HG02759 (cell line): ENCODE data around the gene NACC2.

Experiments used
- ATAC-seq: cut with Tn5 transposase; IDR thresholded peaks from one replicate; pipeline ENCODE4 v1.9.1; 2021; ENCODE audit warnings: mild to moderate bottlenecking, moderate library complexity; ENCODE audit not compliant: unreplicated experiment

NACC2 gene

DNA sequence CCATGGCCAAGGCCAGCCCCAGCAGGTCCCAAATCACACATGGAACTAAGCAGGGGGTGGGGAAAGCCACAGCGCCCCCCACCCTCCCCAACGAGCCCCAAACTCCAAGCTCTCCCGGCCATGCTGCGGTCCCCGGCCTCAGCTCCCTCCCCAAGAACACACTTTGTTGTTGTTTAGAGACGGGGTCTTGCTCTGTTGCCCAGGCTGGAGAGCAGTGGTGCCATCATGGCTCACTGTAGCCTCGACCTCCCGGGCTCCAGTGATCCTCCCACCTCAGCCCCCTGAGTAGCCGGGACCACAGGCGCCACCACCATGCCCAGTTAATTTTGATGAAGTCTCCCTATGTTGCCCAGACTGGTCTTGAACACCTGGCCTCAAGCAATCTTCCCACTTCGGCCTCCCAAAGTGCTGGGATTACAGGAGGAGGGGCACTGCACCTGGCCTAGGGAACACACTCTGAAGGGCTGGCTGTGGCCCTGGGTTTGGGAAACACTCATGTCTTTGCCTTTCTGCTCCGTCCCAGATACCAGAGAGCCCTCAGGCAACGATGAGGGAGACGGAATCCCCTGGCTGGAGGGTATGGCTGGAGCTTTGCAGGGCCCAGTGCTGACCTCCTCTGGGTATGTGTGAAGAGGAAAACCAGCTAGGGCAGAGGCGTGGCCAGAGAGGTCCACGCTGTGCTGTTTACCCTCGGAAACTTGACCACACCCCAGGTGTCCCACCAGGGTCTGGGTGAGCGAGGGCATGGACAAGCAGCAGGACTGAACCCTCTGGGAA lies 80.8 kb downstream of the NACC2 start:
- no peak for ATAC-seq

DNA sequence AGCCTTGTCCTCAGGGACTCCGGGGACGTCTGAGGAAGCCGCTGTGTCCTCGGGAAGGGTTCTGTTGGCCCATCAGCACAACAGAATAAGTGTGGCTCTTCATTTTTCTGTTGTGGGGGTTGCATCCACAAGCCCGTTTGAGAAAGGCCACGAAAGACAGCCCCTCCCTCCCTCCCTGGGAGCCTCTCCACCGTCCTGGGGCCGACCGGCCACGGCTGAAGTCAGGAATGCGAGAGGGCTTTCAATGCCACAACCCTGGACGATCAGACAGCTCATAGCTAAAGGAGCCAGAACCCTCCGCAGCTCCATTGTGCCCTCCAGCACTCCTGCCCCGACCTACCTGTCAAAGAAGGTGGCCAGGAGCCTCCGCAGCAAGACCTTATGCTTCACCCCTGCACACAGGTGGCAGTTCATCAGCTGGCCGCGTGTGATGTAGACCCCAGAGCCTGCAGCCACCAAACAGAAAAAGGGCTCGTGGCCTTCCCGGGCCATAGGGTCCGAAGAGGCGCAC lies 81.5 kb downstream of the NACC2 start:
- no peak for ATAC-seq

DNA sequence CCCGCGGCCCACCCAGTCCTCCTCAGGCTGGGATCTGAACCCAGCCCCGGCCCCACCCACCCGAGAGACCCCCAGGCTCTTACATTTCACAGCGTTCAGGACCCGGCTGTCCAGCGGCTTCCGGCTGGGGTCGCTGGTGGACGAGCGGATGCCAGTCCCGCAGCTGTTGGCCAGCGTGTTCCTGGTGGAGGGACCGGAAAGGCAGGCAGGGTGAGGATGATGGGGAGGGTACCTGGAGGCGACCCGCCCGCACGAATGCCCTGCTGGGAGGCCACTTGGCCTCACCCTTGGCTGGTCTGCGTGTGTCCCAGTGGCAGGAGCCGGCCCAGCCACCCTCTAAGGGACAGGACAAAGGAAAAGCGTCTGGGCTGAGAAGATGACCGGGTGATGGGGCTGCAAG lies 82.0 kb downstream of the NACC2 start:
- no peak for ATAC-seq

DNA sequence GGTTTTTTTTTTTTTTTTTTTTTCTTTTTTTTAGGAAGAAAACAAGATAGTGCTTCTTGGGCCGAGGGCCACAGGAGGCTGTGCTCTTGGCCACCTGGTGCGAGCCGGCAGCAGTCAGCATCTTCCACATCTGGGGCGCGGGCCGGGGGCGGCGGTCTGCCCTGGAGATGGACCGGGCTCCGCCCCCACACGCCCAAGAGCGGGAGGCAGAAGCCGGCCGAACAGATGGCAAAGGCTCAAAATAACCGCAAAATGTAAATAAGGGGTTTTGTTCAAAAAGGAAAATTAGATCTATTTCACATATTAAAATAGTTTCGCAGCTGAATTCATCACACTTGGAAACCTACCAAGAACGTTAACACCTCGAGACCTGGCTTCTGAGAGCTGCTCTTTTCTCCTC lies 82.4 kb downstream of the NACC2 start:
- ATAC-seq: no peak

DNA sequence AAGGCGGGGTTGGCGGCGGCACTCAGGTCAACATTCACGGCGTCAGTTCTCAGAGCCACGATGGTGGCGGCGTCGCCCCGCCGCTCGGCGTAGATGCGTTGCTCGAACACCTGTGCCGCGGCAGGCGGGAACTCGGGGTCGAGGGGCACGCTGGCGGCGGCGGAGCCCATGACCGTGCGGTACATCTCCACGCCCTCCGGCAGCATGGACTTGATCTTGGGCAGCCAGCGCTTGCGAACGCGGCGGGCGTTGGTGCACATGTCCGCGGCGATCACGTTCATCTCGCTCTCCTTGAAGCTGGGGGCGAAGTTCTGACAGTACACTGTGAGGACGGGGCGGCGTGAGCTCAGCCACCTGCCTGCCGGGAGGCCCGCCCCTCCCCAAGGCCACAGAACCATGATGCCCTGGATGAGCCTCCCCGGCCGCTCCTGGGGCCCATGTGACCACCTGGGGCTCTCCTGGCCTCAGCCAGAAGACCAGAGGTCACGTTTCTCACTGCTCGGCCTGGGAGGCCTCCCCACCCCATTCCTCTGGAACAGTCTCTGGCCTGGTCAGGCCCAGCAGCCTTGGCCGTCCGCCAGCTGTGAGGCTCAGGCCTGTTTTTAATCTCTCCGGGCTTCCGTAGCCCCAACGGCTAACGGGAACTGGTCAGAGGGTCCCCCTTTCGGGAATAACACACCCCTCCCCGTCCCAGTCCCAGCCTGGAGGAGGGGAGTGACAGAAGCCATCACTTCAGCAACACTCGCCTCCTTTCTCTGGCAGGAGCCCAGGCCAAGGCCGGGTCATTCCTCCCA lies 83.2 kb downstream of the NACC2 start:
- no peak for ATAC-seq

DNA sequence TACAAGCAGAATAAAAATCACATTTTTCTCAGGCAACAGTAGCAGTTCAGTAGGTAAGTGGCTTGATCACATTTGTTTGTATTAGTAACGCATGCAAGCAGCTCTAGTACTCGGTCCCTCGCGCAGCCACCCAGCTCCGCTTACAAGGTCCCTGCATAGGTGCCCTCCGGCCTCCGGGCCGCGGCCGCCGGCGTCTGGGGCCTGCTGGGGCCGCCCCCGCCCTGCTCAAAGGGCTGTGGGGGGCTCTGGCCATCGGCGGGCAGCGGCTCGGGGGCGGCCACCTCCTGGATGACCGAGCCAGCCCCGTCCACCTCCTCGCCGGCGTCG lies 83.8 kb downstream of the NACC2 start:
- ATAC-seq: no peak

DNA sequence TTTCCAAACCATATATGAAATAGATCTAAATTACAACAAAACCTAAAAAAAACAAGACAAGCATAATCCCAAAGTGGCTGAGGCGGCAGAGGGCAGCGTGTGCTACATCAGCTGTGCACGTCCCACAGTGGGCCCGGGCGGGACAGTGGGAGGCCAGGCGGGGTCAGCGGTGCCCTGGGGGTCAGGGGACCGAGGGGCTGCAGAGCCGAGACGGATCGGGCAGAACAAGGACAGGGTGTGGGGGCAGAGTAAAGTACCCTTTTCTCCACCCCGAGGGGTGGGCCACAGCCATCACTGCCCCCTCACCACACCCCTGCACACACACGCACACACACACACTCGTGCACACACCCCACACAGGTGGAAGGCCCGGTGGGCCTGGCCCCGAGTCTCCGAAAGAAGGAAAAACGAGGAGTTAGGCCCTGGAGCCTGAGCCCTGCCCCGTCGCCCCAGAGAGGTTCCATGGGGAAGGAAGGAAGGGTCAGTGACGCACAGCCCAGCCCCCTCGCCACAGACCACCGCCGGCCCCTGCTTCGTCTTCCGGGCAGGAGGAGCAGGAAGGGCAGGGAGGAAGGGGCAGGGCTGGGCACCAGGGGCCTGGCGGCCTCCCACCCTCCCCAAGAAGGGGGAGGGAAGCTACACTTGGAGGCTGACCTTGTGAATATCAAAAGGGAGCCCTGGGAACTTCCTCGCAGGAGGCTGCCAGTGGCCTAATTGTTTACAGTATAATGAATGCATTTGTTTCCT lies 84.3 kb downstream of the NACC2 start:
- no peak for ATAC-seq

DNA sequence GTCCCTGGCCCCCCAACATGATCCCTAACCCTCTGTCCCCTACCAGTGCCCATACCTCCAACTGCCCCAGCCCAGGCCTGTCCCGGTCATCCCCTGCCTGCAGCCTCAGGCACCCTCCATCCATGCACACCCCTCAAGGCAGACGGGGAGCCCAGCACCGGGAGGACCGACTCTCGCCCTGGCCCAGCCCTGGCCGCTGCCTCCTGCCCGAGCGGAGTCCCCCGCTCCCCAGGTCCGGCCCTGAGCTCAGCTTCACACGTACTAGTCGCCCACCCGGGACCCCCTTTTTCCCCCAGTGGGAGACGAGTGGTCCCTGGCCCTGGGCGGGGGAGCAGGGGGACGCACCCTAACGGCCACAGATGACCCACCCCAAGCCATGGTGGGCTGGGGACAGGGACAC lies 84.9 kb downstream of the NACC2 start:
- no peak for ATAC-seq

DNA sequence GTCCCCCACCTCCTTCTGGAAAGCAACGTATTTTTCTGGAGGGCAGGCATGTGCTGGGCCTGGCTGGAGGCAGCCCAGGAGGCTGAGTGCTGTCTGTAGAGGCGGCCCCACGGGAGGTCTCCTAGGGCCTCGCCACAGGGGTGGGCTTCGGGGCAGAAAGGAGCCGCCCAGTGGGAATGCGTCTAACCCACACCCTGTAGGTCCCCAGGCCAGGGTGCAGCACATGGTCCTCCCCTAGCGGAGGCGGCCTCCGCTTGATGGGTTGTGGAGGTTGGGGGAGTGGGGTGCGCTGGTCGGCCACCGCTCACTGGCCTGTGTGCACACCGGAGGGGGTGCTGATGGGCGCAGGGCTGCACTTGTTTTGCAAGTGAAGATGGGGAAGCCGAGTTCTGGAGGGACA lies 85.6 kb downstream of the NACC2 start:
- no peak for ATAC-seq

DNA sequence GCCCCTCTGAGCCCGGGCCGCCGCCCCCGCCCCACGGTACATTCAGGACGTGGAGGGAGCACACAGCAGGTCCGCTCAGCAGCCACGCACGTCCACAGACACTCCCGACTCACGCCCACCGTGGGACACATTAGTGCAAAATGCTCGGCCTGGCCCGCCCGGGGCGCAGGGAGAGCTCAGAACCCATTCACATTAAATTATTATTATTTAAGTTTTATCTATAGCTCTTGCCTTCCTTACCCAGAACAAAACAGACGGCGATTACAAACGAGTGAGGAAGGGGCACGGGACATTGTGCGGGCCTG lies 86.4 kb downstream of the NACC2 start:
- no peak for ATAC-seq

DNA sequence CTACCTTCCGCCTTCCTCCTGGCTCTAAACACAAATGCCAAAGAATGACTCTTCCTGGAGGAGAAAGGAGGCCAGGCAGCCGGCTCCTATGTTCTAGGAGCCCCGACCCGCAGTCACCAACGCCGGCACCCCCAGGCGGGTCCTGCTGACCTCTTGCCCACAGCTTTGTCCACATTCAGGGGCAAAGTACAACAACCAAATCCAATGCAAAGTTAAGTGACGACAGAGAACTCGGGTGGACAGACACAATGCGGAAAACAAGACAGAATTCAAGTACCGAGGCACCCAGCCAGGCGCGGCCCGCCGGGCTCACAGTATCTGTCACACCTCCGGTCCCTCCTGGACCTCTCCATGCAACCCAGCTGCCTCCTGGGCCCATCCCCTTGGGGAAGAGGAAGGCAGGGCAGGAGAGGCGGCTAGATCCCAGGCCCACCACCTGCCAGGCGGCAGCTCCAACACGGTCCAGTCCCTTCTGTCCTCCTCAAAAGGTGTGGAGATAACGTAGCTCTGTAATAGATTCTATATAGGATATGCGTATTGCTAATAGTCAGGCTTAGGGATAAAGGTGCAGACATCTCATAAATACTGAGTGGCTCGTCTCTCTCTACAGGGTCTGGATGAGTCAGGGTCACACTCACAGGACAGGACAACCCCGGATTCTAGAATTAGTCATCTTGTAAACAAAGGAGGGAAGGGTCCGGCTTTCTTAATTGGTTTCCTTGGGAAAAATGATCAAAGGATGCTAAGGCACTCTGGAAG lies 87.0 kb downstream of the NACC2 start:
- ATAC-seq: no peak

DNA sequence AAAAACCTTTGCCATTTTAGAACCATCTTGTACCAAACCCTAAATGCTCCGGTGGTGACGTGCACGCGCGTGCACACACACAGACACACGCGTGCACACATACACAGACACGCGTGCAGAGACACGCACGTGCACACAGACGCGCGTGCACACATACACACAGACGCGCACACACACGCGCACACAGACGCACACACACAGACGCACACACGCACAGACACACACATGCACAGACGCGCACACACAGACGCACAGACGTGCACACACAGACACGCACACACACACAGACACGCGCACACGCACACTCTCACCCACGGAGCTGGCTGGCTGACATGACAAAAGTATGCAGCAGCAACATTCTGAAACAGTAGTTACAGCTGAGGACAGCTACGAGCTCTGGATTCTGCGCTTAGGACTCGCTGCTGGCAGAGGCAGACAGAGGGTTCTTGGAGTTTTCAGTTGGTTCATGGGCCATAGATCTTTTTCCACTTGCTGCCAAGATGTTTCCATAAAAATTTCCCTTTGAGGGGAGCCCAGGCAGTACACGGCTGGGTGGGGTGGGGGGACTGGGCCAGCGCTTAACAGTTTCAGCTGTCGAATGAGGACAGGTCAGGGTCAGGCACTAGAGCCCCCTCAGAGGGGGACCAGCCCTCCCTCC lies 87.7 kb downstream of the NACC2 start:
- no peak for ATAC-seq

DNA sequence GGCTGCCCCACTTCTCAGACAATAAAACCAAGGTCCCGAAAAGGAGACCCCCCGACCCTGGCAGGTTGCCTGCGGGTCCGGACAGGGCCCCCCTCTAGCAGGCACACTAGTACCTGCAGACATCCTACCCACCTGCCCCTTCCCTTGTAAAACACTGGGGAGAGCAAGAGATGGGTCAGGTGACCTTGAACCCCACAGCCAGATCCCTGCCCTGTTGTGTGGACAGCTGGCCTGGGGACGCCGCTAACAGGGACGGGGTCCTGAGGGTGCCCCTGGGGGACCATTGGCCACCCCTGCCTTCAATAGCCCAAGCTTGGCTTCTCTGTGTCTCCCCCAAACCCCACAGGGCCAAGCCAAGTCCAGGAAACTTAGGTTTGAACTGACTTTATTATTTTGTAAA lies 88.9 kb downstream of the NACC2 start:
- no peak for ATAC-seq

DNA sequence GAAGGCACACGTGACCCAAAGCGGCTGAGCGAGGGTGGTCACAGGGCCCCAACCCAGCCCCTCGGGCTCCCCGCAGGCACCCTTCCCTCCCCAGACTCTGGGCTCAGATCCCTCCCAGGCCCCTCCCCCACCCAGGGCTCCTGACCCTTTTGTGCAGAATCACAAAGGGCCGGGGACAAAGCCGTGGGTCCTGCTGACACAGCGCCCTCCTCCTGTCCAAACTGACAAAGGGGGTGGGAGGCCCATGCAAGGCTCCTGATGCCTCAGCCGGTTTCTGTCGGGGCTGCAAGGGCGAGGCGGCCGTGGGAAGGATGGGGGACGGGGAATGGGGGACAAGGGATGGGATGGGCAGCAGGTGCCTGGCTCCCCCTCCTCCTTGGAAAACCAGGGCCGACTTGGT lies 90.4 kb downstream of the NACC2 start:
- no peak for ATAC-seq

DNA sequence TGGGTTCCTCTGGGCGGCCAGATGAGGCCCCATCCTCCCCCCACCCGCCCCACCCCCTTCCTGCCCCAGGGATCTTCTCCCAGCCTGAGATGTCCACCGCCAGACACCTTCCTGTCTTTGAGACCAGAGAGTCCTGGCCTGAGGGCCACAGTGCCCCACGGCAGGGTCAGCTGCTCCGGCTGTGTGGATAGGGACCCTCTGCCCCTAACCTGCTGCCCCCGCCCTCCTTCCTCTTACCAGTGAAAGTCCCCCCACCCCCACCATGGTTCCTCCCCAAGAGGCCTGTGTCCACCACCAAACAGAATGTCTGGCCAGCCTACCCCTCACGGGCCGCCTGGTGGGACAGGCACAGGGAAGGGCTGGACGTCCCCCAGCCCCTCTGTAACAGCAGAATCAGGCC lies 90.9 kb downstream of the NACC2 start:
- no peak for ATAC-seq

DNA sequence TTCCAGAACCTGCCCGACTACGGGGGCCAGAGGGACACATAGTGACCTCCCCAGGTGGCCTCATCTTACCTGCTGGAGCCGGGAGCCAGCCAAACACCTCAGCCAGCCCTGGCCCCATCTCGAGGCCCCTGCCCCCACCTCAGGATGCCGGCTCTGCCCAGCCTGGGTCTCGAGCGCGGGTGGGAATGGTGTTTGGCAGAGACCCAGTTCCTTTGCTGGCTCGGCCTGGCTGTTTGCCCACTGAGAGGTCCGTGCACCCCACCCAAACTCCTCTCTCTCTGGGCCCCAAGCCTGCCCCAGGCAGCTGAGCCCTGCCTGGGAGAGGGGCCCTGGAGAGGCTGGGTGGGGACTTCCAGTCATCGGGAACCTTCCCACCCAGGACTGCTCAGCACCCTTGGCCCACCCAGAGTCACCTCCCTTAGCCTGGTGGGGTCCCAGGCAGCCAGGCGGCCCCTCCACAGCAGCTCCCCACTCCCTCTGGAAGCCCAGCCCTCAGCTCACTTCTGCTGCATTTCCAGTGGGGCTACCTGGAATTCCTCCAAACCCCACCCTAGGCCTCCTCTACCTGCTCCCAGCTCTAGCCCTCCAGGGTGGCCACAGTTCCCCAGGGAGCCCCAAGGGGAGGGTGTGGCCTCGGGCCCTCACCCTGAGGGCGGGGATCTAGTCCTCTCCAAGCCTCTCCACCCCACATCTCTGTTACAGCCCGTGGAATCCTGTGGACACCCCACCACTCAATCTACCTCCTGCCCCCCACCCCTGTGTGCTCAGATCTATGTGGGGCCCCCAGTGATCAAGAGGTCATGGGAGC lies 91.5 kb downstream of the NACC2 start:
- no peak for ATAC-seq

DNA sequence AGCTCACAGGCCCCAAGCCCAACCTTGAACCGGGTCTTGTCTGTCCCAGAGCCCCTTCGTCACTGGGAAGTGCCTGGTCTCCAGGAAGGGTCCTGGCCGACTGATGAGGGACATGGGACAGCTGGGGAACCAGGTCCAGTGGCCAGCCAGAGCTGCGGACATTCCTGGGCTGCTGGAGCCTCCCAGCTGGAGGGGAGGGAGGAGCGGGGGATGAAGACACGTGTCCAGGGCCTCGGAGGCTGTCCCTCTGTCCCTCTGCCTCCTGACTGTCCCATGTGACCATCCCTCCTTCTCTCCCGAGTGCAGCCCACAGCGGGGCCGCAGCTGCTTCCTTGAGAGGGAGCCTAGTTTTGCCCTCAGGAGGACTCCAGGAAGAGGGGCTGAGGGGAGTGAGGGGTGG lies 92.2 kb downstream of the NACC2 start:
- no peak for ATAC-seq

DNA sequence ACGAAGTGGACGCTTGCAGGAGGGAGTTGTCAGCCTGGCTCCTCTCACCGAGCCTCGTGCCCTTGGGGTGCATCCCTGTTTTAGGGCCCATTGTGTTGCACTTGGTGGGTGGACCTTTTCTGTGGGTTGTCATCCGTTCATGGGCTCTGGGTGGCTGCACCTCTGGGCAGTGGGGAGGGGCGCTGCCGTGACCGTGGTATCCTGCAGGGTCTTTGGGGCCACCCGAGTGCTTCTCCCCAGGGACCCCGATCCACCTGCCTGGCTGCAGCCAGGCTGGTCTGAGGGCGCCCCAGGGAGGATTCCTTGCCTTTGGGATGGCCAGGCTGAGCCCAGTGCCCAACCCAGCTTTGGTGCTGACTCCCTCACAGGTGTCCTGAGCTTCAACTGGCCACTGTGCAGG lies 92.9 kb downstream of the NACC2 start:
- ATAC-seq: no peak

DNA sequence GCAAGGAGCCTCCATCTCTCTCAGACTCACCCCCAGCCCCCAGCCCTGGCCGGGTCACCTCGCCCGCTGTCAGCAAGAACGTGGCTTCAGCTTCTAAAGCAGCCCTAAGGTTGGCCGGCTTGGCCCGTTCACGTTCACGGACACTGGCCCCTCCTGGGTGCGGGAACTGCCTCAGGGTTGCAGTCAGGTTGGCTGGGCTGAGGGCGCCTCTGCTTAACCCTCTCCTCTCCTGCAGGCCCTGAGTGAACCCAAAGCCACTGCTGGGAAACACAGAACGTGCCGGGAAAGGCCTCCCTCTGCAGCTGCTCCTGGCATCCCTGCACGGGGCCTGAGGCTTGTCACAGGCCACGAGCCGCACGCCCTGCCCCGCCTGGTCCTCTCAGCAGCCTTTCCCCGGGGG lies 93.9 kb downstream of the NACC2 start:
- ATAC-seq: no peak
